ENCODE results near the gene SEMA6A. TPM values are rescaled to one million over a fixed set of nuclear protein-coding genes. Genes with fewer than 3 reads are reported as not detected.
A peak's percentile ranks its signal among the peaks of the same experiment; 100 is the strongest.

Gene SEMA6A
- total and polyA plus RNA-seq, 10 of the 15 experiments (the other 5 are each of a cell fraction or from before 2014, with no cell fraction given), result 0.16 to 10.2 (median 1.1) TPM

DNA sequence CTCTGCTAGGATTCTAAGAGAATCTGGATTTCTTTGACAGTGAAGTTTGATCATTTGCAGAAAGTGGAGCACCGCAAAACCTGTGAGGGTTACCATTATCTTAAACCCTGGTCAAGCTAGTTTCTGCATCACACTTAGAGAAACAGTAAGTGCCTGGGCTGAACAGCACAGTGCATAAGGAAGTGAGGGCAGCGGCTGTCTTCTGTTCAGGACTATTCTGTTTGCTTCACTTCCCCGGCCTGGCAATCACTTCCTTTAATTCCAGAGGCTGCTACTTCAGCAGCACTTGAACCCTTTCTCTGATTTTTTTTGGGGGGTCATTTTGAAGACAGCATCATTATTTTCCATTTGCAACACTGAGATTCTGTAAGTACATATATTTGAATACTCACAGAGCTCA is 32.0 kb downstream of the SEMA6A start:
- no TSS peak for BruUV-seq (replicated peaks)
- no peak overlapping the region for H3K27ac ChIP-seq (ENCODE audit: control insufficient read depth, insufficient read depth)
- RAD21 ChIA-PET (ENCODE audit: unreplicated experiment), result interaction anchor here (0.9 kb wide), 1 partner anchor 20 kb away, joined by 3 read pairs; no protein-coding TSS in a partner anchor
- H3K27me3 ChIP-seq (replicated peaks in 1 of 2; ENCODE audit: control insufficient read depth in 2 of 2, insufficient read depth in 2 of 2, low read length in 1 of 2), result no peaks in the 10 kb centered on the region
- in situ Hi-C loops (cut with MboI), result no loop called here
- peaks cover 10% of the 10 kb centered on the region for H3K9me3 ChIP-seq (replicated peaks; ENCODE audit: control insufficient read depth, insufficient read depth, low read length)
- no peaks in the 10 kb centered on the region for H3K4me1 ChIP-seq (ENCODE audit: control insufficient read depth, insufficient read depth, low read length)
- POLR2A ChIA-PET, result no interaction called here
- no peak for DNase-seq (ENCODE audit: low read depth, low spot score)
- no peak overlapping the region for H3K4me2 ChIP-seq (ENCODE audit: control insufficient read depth, insufficient read depth)
- TF ChIP-seq TAF1 (IDR thresholded peaks at IDR 0.05; ENCODE audit: borderline replicate concordance, low read depth, low read length), result no peak
- no peak for TF ChIP-seq SIN3A (IDR thresholded peaks at IDR 0.05; ENCODE audit: low read depth, low read length)
- TF ChIP-seq ESRRA (IDR thresholded peaks at IDR 0.05; ENCODE audit: low read length), result no peak
- TF ChIP-seq NR2F1 (conservative IDR thresholded peaks at IDR 0.05), result no peak
- no peak for TF ChIP-seq BCL3 (IDR thresholded peaks at IDR 0.05; ENCODE audit: borderline replicate concordance, insufficient read depth, low read depth, low read length, poor library complexity, severe bottlenecking)
- intact Hi-C loops (cut with micrococcal nuclease; ENCODE audit: unreplicated experiment), result no loop called here
- no peak overlapping the region for H2AFZ ChIP-seq (ENCODE audit: control insufficient read depth, low read depth, low read length)
- CTCF ChIA-PET, result interaction anchor here (0.6 to 1.3 kb wide), 2 partner anchors 14 to 89 kb away, joined by 3 to 6 read pairs; no protein-coding TSS in a partner anchor
- H4K20me1 ChIP-seq (ENCODE audit: control insufficient read depth, insufficient read depth), result no peaks in the 10 kb centered on the region
- SMC1A ChIA-PET (ENCODE audit: uncharacterized antibody, unreplicated experiment), result interaction anchor here (0.7 kb wide), 1 partner anchor 356 kb away, joined by 3 read pairs; no protein-coding TSS in a partner anchor
- no peak overlapping the region for H3K4me3 ChIP-seq
- no peaks in the 10 kb centered on the region for H3K79me2 ChIP-seq (ENCODE audit: control insufficient read depth, insufficient read depth, low read length)
- no peak for ATAC-seq
- WGBS (ENCODE audit: insufficient coverage, insufficient replicate concordance, low lambda C conversion rate, missing lambda C conversion rate), result 80% methylated on average over 3 of the region's 3 CpGs
- FAIRE-seq, result no peak
- H3K36me3 ChIP-seq (ENCODE audit: control insufficient read depth in 2 of 2, insufficient read depth in 2 of 2, low read length in 1 of 2), result no peaks in the 10 kb centered on the region
- H3K9ac ChIP-seq (ENCODE audit: control insufficient read depth, insufficient read depth, low read length), result no peak overlapping the region

DNA sequence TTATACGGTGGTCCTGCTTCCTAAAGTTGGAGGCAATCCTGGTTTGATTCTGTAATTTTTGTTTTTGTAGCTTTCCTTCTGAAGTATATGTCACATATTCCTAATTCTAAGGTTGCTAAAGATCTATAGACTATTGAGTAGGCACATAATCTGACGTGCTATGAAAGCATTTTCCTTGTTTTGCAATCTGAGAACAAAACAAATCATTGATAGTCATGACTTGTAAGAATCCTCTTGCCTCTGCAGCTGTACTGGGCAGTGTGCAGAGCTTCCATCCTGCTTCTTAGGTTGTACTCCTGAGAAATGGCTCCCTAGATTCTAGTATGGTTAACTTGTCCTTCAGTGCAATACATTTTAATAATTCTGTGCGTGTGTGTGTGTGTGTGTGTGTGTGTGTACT is 35.4 kb downstream of the SEMA6A start:
- BruUV-seq (replicated peaks), result TSS peak; percentile 44
- FAIRE-seq (no peak), DNase-seq (ENCODE audit: low read depth, low spot score) (no peak), ATAC-seq (no peak)
- in situ Hi-C loops (cut with MboI), result no loop called here
- intact Hi-C loops (cut with micrococcal nuclease; ENCODE audit: unreplicated experiment), result no loop called here
- H3K9me3 ChIP-seq (replicated peaks; ENCODE audit: control insufficient read depth, insufficient read depth, low read length), result no peaks in the 10 kb centered on the region
- 51% methylated on average over 3 of the region's 3 CpGs for WGBS (ENCODE audit: insufficient coverage, insufficient replicate concordance, low lambda C conversion rate, missing lambda C conversion rate)
- no peak overlapping the region for H3K4me3 ChIP-seq
- ChIA-PET SMC1A (ENCODE audit: uncharacterized antibody, unreplicated experiment) (interaction anchor here (1.0 to 1.4 kb wide), 2 partner anchors 10 to 14 kb away, joined by 3 read pairs; no protein-coding TSS in a partner anchor), RAD21 (ENCODE audit: unreplicated experiment) (no interaction called here), CTCF (no interaction called here), POLR2A (no interaction called here)
- no peaks in the 10 kb centered on the region for H3K27me3 ChIP-seq (replicated peaks in 1 of 2; ENCODE audit: control insufficient read depth in 2 of 2, insufficient read depth in 2 of 2, low read length in 1 of 2)
- H3K36me3 ChIP-seq (ENCODE audit: control insufficient read depth in 2 of 2, insufficient read depth in 2 of 2, low read length in 1 of 2), result no peaks in the 10 kb centered on the region
- no peak overlapping the region for H3K4me2 ChIP-seq (ENCODE audit: control insufficient read depth, insufficient read depth)
- no peaks in the 10 kb centered on the region for H4K20me1 ChIP-seq (ENCODE audit: control insufficient read depth, insufficient read depth)
- H2AFZ ChIP-seq (ENCODE audit: control insufficient read depth, low read depth, low read length), result no peak overlapping the region
- TF ChIP-seq NBN (IDR thresholded peaks at IDR 0.05) (no peak), BRCA1 (IDR thresholded peaks at IDR 0.05; ENCODE audit: low read depth, low read length) (no peak), HDAC2 (IDR thresholded peaks at IDR 0.05) (no peak), ZNF384 (IDR thresholded peaks at IDR 0.05; ENCODE audit: borderline replicate concordance, low read depth, low read length) (no peak), WRNIP1 (IDR thresholded peaks at IDR 0.05; ENCODE audit: borderline replicate concordance, low read depth, low read length) (no peak), BCL11A (IDR thresholded peaks at IDR 0.05; ENCODE audit: low read depth, low read length) (no peak), TBL1XR1 (IDR thresholded peaks at IDR 0.05; ENCODE audit: low read depth, low read length) (no peak), STAT1 (conservative IDR thresholded peaks at IDR 0.05) (no peak), YBX1 (IDR thresholded peaks at IDR 0.05) (no peak), SMAD5 (IDR thresholded peaks at IDR 0.05; ENCODE audit: low read depth) (no peak)
- no peak overlapping the region for H3K27ac ChIP-seq (ENCODE audit: control insufficient read depth, insufficient read depth)
- no peak overlapping the region for H3K9ac ChIP-seq (ENCODE audit: control insufficient read depth, insufficient read depth, low read length)
- H3K79me2 ChIP-seq (ENCODE audit: control insufficient read depth, insufficient read depth, low read length), result no peaks in the 10 kb centered on the region
- no peaks in the 10 kb centered on the region for H3K4me1 ChIP-seq (ENCODE audit: control insufficient read depth, insufficient read depth, low read length)
